ENCODE data around the gene GAL3ST3.

GRCh38 chr11:66037327-66037726, 11.6 kb downstream of the GAL3ST3 start:
- no peak for TF ChIP-seq POLR2AphosphoS5 (IDR thresholded peaks at IDR 0.05; ENCODE audit: low read depth)
- TF ChIP-seq CTCF (conservative IDR thresholded peaks at IDR 0.05; ENCODE audit: low read depth in 2 of 2) = no peak
- TF ChIP-seq EZH2 (IDR thresholded peaks at IDR 0.05; ENCODE audit: low read depth, unreplicated experiment) = no peak
- no peak for TF ChIP-seq JUNB (IDR thresholded peaks at IDR 0.05; ENCODE audit: unreplicated experiment)
- no peak for TF ChIP-seq CREB1 (CRISPR knock-in tag; IDR thresholded peaks at IDR 0.05; ENCODE audit: low read depth)
